H9 (cell line): ENCODE data around the gene MFGE8. TPM values are rescaled to one million over a fixed set of nuclear protein-coding genes. Genes with fewer than 3 reads are reported as not detected.

Experiments
- DNase-seq: peaks from one replicate; pipeline ENCODE4 v3.0.0-alpha.2; 2017
- H2AFZ ChIP-seq: one replicate; pipeline ENCODE4 v1.6.1; 2013; ENCODE audit warnings: mild to moderate bottlenecking, low read length, control low read depth, moderate library complexity
- H2AK5ac ChIP-seq: 2 replicates; pipeline ENCODE4 v1.6.1; 2013; ENCODE audit warnings: low read length, control low read depth, mixed read lengths; ENCODE audit not compliant: insufficient read length
- H2BK120ac ChIP-seq: one replicate; pipeline ENCODE4 v1.6.1; 2013; ENCODE audit warnings: low read depth, mild to moderate bottlenecking, low read length, control low read depth, inconsistent platforms; ENCODE audit not compliant: poor library complexity, severe bottlenecking
- H2BK12ac ChIP-seq: 2 replicates; pipeline ENCODE4 v1.6.1; 2013; ENCODE audit warnings: low read length, control low read depth, mixed read lengths, low read depth; ENCODE audit not compliant: insufficient read length
- H2BK15ac ChIP-seq: 2 replicates; pipeline ENCODE4 v1.6.1; 2013; ENCODE audit warnings: low read depth, low read length, control low read depth
- H2BK20ac ChIP-seq: one replicate; pipeline ENCODE4 v1.6.1; 2013; ENCODE audit warnings: low read depth, mild to moderate bottlenecking, low read length, control low read depth, inconsistent platforms; ENCODE audit not compliant: poor library complexity, severe bottlenecking
- H2BK5ac ChIP-seq: 2 replicates; pipeline ENCODE4 v1.6.1; 2013; ENCODE audit warnings: low read length, control low read depth, mixed read lengths; ENCODE audit not compliant: insufficient read length
- H3K14ac ChIP-seq: 2 replicates; pipeline ENCODE4 v1.6.1; 2013; ENCODE audit warnings: low read length, control low read depth; ENCODE audit not compliant: insufficient read depth
- H3K18ac ChIP-seq: 2 replicates; pipeline ENCODE4 v1.6.1; 2013; ENCODE audit warnings: low read depth, mild to moderate bottlenecking, mixed read lengths, low read length, control low read depth; ENCODE audit not compliant: insufficient read length
- H3K23ac ChIP-seq: 2 replicates; pipeline ENCODE4 v1.6.1; 2013; ENCODE audit warnings: low read length, control low read depth, mixed read lengths, low read depth; ENCODE audit not compliant: insufficient read length
- H3K23me2 ChIP-seq: 2 replicates; pipeline ENCODE4 v1.6.1; 2013; ENCODE audit warnings: low read depth, mild to moderate bottlenecking, mixed read lengths, low read length, control low read depth; ENCODE audit not compliant: insufficient read length, poor library complexity, severe bottlenecking
- H3K27ac ChIP-seq: 2 replicates; pipeline ENCODE4 v1.5.1; 2013; ENCODE audit warnings: low read length, control low read depth, mixed read lengths, low read depth; ENCODE audit not compliant: insufficient read length
- H3K27me3 ChIP-seq: 2 replicates; pipeline ENCODE4 v1.6.1; 2013; ENCODE audit warnings: low read length, control low read depth, inconsistent platforms; ENCODE audit not compliant: insufficient read depth
- H3K4ac ChIP-seq: 2 replicates; pipeline ENCODE4 v1.6.1; 2013; ENCODE audit warnings: low read depth, mild to moderate bottlenecking, control low read depth, inconsistent platforms, low read length, moderate library complexity
- H3K4me1 ChIP-seq: 2 replicates; pipeline ENCODE4 v1.6.1; 2013; ENCODE audit warnings: low read length, control low read depth, inconsistent platforms; ENCODE audit not compliant: insufficient read depth
- H3K4me2 ChIP-seq: 2 replicates; pipeline ENCODE4 v1.6.1; 2013; ENCODE audit warnings: low read length, control low read depth, mixed read lengths; ENCODE audit not compliant: insufficient read length, insufficient read depth
- H3K56ac ChIP-seq: 2 replicates; pipeline ENCODE4 v1.6.1; 2013; ENCODE audit warnings: low read depth, mild to moderate bottlenecking, mixed read lengths, low read length, control low read depth; ENCODE audit not compliant: insufficient read length
- H3K79me1 ChIP-seq: 2 replicates; pipeline ENCODE4 v1.6.1; 2013; ENCODE audit warnings: low read depth, mild to moderate bottlenecking, moderate library complexity, low read length, control low read depth, inconsistent platforms; ENCODE audit not compliant: insufficient read depth, poor library complexity, severe bottlenecking
- H3K79me2 ChIP-seq: 2 replicates; pipeline ENCODE4 v1.6.1; 2013; ENCODE audit warnings: low read length, control low read depth, inconsistent platforms; ENCODE audit not compliant: insufficient read depth
- H3K9ac ChIP-seq: 2 replicates; pipeline ENCODE4 v1.6.1; 2013; ENCODE audit warnings: low read length, control low read depth, mixed read lengths; ENCODE audit not compliant: insufficient read length; ENCODE audit errors: extremely low read depth
- H3K9me3 ChIP-seq: one replicate; pipeline ENCODE4 v1.6.1; 2013; ENCODE audit warnings: low read depth, low read length, inconsistent platforms; ENCODE audit not compliant: control insufficient read depth
- H3T11ph ChIP-seq: one replicate; pipeline ENCODE4 v1.6.1; 2013; ENCODE audit warnings: mild to moderate bottlenecking, low read length, control low read depth, inconsistent platforms
- H4K20me1 ChIP-seq: one replicate; pipeline ENCODE4 v1.6.1; 2013; ENCODE audit not compliant: control insufficient read depth, insufficient read length, insufficient read depth
- H4K5ac ChIP-seq: 2 replicates; pipeline ENCODE4 v1.6.1; 2013; ENCODE audit warnings: low read depth, mild to moderate bottlenecking, mixed read lengths, low read length, control low read depth; ENCODE audit not compliant: insufficient read length
- H4K8ac ChIP-seq: replicated peaks from 2 replicates; pipeline ENCODE4 v1.6.1; 2013; ENCODE audit warnings: low read length, control low read depth, mixed read lengths, low read depth; ENCODE audit not compliant: insufficient read length
- H4K91ac ChIP-seq: 2 replicates; pipeline ENCODE4 v1.6.1; 2013; ENCODE audit warnings: low read depth, mild to moderate bottlenecking, moderate library complexity, mixed read lengths, low read length, control low read depth; ENCODE audit not compliant: insufficient read length
- H3K27ac Mint-ChIP-seq, 3 experiments: 2 replicates in 2 of 3; 3 replicates in 1 of 3; pipeline ENCODE4 v1.8.0; 2020 to 2021; ENCODE audit warnings: mixed read lengths in 3 of 3, mild to moderate bottlenecking in 1 of 3, moderate library complexity in 1 of 3
- H3K27me3 Mint-ChIP-seq: 2 replicates; pipeline ENCODE4 v1.8.0; 2021; ENCODE audit warnings: low read depth, mild to moderate bottlenecking, moderate library complexity, mixed read lengths
- H3K36me3 Mint-ChIP-seq, 3 experiments: 2 replicates in 2 of 3; 3 replicates in 1 of 3; pipeline ENCODE4 v1.8.0; 2020 to 2021; ENCODE audit warnings: low read depth in 3 of 3, mixed read lengths in 3 of 3; ENCODE audit not compliant: insufficient read depth in 1 of 3
- H3K4me1 Mint-ChIP-seq, 2 experiments: 2 replicates each; pipeline ENCODE4 v1.8.0; 2020; ENCODE audit warnings: mixed read lengths in 2 of 2
- H3K4me3 Mint-ChIP-seq, 2 experiments: 2 replicates in 1 of 2; 3 replicates in 1 of 2; pipeline ENCODE4 v1.8.0; 2020 to 2021; ENCODE audit warnings: mild to moderate bottlenecking in 2 of 2, mixed read lengths in 2 of 2, moderate library complexity in 1 of 2
- H3K9me3 Mint-ChIP-seq, 2 experiments: 2 replicates in 1 of 2; 3 replicates in 1 of 2; pipeline ENCODE4 v1.8.0; 2020; ENCODE audit warnings: mild to moderate bottlenecking in 2 of 2, mixed read lengths in 2 of 2, moderate library complexity in 1 of 2
- CTCF ChIP-seq: fragments of 200-600 bp; sonication (generic); conservative IDR thresholded peaks from 3 replicates; pipeline ENCODE4 v1.8.0; 2021; ENCODE audit warnings: antibody characterized with exemption, mild to moderate bottlenecking
- WGBS: extraction: QIAGEN DNeasy Blood & Tissue Kit; methylation state at CpG from one replicate; pipeline ENCODE4 v1.1.7; 2013; ENCODE audit warnings: missing lambda C conversion rate, low lambda C conversion rate, mixed read lengths; ENCODE audit not compliant: insufficient read length; ENCODE audit errors: extremely low coverage; 5-methylcytosine and 5-hydroxymethylcytosine counted together
- total RNA-seq: library from RNA; stranded (reverse); gene quantifications from 2 replicates; pipeline ENCODE4 v1.2.1, GENCODE V29; 2021

MFGE8 gene
- total RNA-seq, 1 experiment from 2014 or later, result 653 TPM

- H3K36me3 Mint-ChIP-seq, result peaks cover 3 to 33% (median 13%) of the 10 kb centered on the region in 3 experiments
- Histone ChIP-seq H4K20me1 (no peaks in the 10 kb centered on the region), H4K5ac (no peak overlapping the region), H3K4ac (no peak overlapping the region), H2BK20ac (no peak overlapping the region), H3T11ph (no peak overlapping the region), H3K23me2 (no peaks in the 10 kb centered on the region), H3K79me2 (no peaks in the 10 kb centered on the region; the same call in 1 of the 2 replicates), H3K23ac (no peak overlapping the region), H3K79me1 (no peaks in the 10 kb centered on the region), H2BK5ac (no peak overlapping the region), H3K27ac (no peak overlapping the region), H2BK15ac (no peak overlapping the region), H3K14ac (no peak overlapping the region), H2AK5ac (no peak overlapping the region), H2AFZ (no peak overlapping the region), H4K8ac (no peak overlapping the region), H3K27me3 (no peaks in the 10 kb centered on the region), H3K18ac (no peak overlapping the region), H2BK12ac (no peak overlapping the region), H3K9me3 (peaks cover 2% of the 10 kb centered on the region), H3K56ac (no peak overlapping the region), H3K4me1 (peaks cover 4% of the 10 kb centered on the region; the same call in 1 of the 2 replicates), H3K4me2 (no peak overlapping the region), H4K91ac (no peak overlapping the region), H2BK120ac (no peak overlapping the region), H3K9ac (no peak overlapping the region)
- WGBS, result no CpG with 5 or more reads among the region's 4 CpGs
- TF ChIP-seq CTCF, result no peak
- peaks cover 29 to 36% of the 10 kb centered on the region in 2 experiments for H3K9me3 Mint-ChIP-seq
- peaks cover 36 to 40% of the 10 kb centered on the region in 2 experiments for H3K4me1 Mint-ChIP-seq
- no peaks in the 10 kb centered on the region for H3K27me3 Mint-ChIP-seq
- peak overlapping the region in 2 of 3 experiments; percentile 1 to 59; a peak in 2 of 7 replicates for H3K27ac Mint-ChIP-seq
- no peak for DNase-seq
- H3K4me3 Mint-ChIP-seq, result no peak overlapping the region; a peak in 1 of 5 replicates
Observed at GRCh38 chr15:88940110-88940675, 27.0 kb upstream of the MFGE8 start.
